ENCODE measurements around the gene OR2AE1. TPM values are rescaled to one million over a fixed set of nuclear protein-coding genes. Genes with fewer than 3 reads are reported as not detected.

The OR2AE1 gene, protein sequence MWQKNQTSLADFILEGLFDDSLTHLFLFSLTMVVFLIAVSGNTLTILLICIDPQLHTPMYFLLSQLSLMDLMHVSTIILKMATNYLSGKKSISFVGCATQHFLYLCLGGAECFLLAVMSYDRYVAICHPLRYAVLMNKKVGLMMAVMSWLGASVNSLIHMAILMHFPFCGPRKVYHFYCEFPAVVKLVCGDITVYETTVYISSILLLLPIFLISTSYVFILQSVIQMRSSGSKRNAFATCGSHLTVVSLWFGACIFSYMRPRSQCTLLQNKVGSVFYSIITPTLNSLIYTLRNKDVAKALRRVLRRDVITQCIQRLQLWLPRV
- total RNA-seq, result under 1 TPM in 1 of 2 donors, not detected in 1; 0.36 TPM

DNA sequence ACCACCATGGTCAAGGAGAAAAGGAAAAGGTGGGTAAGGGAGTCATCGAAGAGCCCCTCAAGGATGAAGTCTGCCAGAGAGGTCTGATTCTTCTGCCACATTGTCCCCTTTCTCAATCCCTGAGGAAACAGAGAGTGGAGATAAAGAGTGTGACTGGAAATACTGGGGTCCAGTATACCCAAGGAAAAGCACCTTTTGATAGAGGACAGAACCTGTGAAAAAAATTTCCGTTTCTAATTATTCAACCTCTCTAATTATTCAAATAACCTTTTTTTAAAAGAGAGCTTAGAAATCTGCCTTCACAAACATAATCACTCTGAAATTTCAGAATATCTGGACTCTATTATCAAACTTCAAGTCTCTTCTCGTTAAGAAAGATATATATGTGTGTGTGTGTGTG, at the start of gene OR2AE1:
TSS of gene OR2AE1 (minus strand) at position 101 of the 400 bp plus-strand sequence. CDS start at position 101, 0 bp downstream.
- ATAC-seq (no peak), DNase-seq (ENCODE audit: low spot score) (no peak)
- Mint-ChIP-seq H3K4me1 (ENCODE audit: low read depth in 2 of 2) (no peaks in the 10 kb centered on the region), H3K9me3 (no peaks in the 10 kb centered on the region), H3K27ac (no peak within 1 kb of the TSS), H3K27me3 (no peaks in the 10 kb centered on the region), H3K36me3 (no peaks in the 10 kb centered on the region), H3K4me3 (no peak within 1 kb of the TSS)

DNA sequence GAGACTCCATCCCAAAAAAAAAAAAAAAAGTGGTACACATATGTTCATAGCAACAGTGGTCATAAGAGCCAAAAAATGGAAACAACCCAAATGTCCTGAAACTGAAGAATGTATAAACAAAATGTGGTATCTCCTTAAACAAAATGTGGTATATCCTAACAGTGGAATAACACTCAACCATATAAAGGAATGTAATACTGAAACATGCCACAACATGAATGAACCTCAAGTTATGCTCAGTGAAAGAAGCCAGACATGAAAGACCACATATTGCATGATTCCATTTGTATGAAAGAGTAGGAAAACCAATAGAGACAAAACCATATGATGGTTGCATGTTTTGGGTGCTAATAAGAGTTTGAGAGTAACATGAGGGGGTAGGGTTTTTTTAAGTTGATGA, 49.5 kb upstream of the OR2AE1 start:
- ATAC-seq (no peak), DNase-seq (ENCODE audit: low spot score) (no peak)
- peaks cover 0 to 8% of the 10 kb centered on the region in 2 donors for H3K4me1 Mint-ChIP-seq (ENCODE audit: low read depth in 2 of 2)
- no peak overlapping the region for H3K4me3 Mint-ChIP-seq
- H3K27ac Mint-ChIP-seq, result no peak overlapping the region
- no peaks in the 10 kb centered on the region for H3K9me3 Mint-ChIP-seq
- H3K27me3 Mint-ChIP-seq, result peaks cover 37 to 39% of the 10 kb centered on the region in 2 donors
- peaks cover 20% of the 10 kb centered on the region for H3K36me3 Mint-ChIP-seq

DNA sequence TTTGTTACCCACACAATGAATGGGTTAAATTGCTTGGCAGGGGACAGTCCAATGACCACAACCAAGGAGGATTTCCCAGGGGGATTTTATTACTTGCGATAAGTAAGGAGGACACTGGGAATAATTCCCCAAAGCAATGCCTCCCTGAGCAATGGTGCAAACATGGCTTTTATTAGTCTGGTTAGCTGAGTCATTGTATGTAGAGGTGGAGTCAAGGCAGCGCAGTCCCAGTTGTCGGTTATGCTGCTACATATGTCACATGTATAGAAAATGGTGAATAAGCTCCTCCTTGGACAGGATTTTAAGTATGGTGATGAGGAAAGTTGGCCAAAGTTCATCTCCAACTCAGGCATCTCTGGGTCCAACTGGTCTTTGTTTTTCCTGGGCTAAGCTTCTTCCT, 46.4 kb upstream of the OR2AE1 start:
- peaks cover 3 to 13% of the 10 kb centered on the region in 2 donors for H3K4me1 Mint-ChIP-seq (ENCODE audit: low read depth in 2 of 2)
- H3K36me3 Mint-ChIP-seq, result peaks cover 32% of the 10 kb centered on the region
- no peaks in the 10 kb centered on the region for H3K9me3 Mint-ChIP-seq
- H3K4me3 Mint-ChIP-seq, result no peak overlapping the region
- no peak for DNase-seq (ENCODE audit: low spot score)
- no peak for ATAC-seq
- H3K27ac Mint-ChIP-seq, result peak overlapping the region in 1 of 2 donors; percentile 18
- H3K27me3 Mint-ChIP-seq, result peaks cover 14 to 18% of the 10 kb centered on the region in 2 donors

DNA sequence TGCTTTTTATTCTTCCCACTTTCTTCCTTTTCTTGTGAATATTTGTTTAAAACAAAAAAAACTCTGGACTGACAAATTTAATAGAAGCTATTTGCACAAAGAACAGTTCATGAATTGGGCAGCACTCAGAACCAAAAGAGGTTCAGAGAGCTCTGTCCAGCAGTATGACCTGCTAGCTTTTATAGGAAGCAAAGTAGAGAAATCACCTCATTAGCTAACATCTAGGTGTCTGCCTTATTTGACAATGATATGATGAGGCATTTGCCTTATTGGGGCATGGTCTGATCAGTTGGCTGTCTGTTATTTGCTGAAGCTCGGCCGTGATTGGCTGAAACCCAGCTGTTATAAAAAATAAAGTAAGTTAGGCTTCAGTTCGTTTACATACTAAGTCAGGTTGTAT, 43.3 kb upstream of the OR2AE1 start:
- DNase-seq (ENCODE audit: low spot score) (no peak), ATAC-seq (no peak)
- Mint-ChIP-seq H3K27me3 (no peaks in the 10 kb centered on the region), H3K4me3 (peak overlapping the region; percentile 96), H3K9me3 (no peaks in the 10 kb centered on the region), H3K4me1 (ENCODE audit: low read depth in 2 of 2) (peaks cover 27 to 34% of the 10 kb centered on the region in 2 donors), H3K36me3 (peaks cover 40% of the 10 kb centered on the region), H3K27ac (peak overlapping the region; percentile 95 to 96)

DNA sequence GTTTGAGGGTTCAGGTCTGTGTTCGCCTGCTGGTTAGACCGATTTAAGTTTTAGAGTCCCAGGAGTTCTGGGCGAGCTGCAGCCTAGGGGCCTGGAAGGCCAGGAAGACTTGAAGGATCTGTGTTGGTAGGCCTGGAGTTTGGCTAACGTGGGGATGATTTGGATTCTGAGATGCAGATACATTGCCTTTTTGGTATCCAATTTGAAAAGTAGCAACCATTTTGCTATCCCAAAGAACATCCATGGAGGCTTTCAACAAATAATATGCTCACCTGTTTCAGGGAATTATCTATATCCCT, 42.9 kb upstream of the OR2AE1 start:
- Mint-ChIP-seq H3K27ac (peak overlapping the region; percentile 95 to 96), H3K9me3 (no peaks in the 10 kb centered on the region), H3K36me3 (peaks cover 40% of the 10 kb centered on the region), H3K4me3 (peak overlapping the region; percentile 96), H3K27me3 (no peaks in the 10 kb centered on the region), H3K4me1 (ENCODE audit: low read depth in 2 of 2) (peaks cover 27 to 38% of the 10 kb centered on the region in 2 donors)
- no peak for ATAC-seq
- DNase-seq (ENCODE audit: low spot score), result no peak

DNA sequence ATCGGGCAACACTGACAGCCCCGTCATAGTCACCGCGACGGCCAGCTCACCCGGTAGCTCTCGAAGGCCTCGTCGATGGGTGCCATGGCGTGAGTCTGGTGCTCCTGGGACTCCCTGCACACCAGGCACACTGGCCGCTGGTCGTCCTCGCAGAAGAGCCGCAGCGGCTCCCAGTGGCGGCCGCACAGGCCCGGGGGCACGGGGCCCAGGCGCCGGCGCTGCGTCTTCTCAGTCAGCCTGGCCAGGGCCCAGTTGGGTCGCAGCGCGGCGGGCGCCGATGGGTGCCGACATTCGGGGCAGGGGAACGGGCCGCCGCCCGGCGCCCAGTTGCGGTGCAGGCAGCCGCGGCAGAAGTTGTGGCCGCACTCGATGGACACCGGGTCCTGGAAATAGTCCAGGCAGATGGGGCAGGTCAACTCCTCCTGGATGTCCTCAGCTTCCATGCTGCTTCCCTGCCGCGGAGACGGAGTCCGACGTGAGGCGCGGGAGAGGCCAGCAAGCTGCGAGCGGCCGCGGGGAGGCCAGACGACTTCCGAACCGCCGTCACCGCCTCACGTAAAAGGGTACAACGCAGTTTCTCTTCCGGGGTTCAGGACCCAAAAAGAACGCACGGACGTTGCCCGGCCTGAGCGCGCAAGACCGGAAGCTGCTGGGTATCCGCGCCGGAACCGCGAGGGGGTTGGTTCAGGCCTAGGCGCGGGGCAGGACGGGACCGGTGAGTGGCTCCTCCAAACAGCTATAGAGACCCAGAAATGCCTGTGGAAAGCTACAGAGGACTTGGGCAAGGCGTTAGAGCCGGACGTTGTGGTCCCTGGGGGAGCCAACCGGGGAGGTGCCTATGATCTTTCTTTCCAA, 42.4 kb upstream of the OR2AE1 start, which contains the start of gene TRIM4:
TSS of gene TRIM4 (minus strand) at position 572 of the 855 bp plus-strand sequence. CDS start at position 443, 129 bp downstream.
- H3K27me3 Mint-ChIP-seq, result no peaks in the 10 kb centered on the region
- H3K9me3 Mint-ChIP-seq, result no peaks in the 10 kb centered on the region
- peak; percentile 96 for DNase-seq (ENCODE audit: low spot score)
- peak within 1 kb of the TSS; percentile 95 to 96 for H3K27ac Mint-ChIP-seq
- peak; percentile 99 to 100 for ATAC-seq
- H3K36me3 Mint-ChIP-seq, result peaks cover 40% of the 10 kb centered on the region
- peaks cover 31 to 44% of the 10 kb centered on the region in 2 donors for H3K4me1 Mint-ChIP-seq (ENCODE audit: low read depth in 2 of 2)
- peak within 1 kb of the TSS; percentile 96 for H3K4me3 Mint-ChIP-seq

DNA sequence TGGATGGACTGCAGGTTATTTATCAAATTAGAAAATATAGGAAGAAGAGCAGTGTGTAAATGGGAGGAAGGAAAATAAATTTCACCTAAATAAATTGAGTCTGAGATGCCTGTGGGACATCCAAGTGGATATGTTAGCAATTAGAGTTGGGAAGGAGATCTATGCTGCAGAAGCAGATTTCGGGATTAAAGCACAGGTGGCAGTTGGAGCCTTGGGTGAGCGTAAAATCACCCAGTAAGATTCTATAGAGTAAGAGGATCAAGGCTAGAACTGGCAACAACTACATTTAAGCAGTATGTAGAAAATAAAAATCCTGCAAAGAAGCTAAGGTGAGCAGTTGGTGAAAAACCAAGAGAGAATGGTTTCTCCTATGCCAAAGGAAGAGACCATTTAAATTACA, 34.1 kb upstream of the OR2AE1 start:
- H3K4me3 Mint-ChIP-seq, result no peak overlapping the region
- no peaks in the 10 kb centered on the region for H3K27me3 Mint-ChIP-seq
- H3K9me3 Mint-ChIP-seq, result no peaks in the 10 kb centered on the region
- DNase-seq (ENCODE audit: low spot score) (no peak), ATAC-seq (no peak)
- peaks cover 29% of the 10 kb centered on the region for H3K36me3 Mint-ChIP-seq
- H3K27ac Mint-ChIP-seq, result peak overlapping the region in 1 of 2 donors; percentile 49
- H3K4me1 Mint-ChIP-seq (ENCODE audit: low read depth in 2 of 2), result peaks cover 27 to 47% of the 10 kb centered on the region in 2 donors

DNA sequence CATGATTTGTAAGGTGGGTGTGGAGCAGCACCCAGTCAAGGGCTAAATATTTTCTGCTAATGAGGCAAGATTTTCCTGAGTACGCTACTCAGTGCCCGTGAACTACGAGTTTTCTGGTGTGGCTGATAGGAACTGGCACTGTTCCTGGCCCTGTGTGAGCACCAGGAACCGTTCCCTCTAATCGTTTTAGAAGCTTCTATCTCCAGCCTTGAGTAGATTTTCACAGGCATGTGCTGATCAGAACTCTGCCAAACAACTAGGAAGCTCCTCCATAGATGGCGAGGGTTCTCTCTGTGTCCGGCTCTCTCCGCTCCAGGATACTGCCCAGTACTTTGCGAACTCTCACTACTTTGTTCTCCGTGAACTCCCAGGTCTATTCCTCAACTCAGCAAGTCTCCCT, 24.7 kb upstream of the OR2AE1 start:
- no peak for DNase-seq (ENCODE audit: low spot score)
- Mint-ChIP-seq H3K4me1 (ENCODE audit: low read depth in 2 of 2) (peaks cover 9% of the 10 kb centered on the region in 2 donors), H3K9me3 (no peaks in the 10 kb centered on the region), H3K36me3 (peaks cover 34% of the 10 kb centered on the region), H3K27me3 (no peaks in the 10 kb centered on the region), H3K27ac (no peak overlapping the region), H3K4me3 (no peak overlapping the region)
- no peak for ATAC-seq

DNA sequence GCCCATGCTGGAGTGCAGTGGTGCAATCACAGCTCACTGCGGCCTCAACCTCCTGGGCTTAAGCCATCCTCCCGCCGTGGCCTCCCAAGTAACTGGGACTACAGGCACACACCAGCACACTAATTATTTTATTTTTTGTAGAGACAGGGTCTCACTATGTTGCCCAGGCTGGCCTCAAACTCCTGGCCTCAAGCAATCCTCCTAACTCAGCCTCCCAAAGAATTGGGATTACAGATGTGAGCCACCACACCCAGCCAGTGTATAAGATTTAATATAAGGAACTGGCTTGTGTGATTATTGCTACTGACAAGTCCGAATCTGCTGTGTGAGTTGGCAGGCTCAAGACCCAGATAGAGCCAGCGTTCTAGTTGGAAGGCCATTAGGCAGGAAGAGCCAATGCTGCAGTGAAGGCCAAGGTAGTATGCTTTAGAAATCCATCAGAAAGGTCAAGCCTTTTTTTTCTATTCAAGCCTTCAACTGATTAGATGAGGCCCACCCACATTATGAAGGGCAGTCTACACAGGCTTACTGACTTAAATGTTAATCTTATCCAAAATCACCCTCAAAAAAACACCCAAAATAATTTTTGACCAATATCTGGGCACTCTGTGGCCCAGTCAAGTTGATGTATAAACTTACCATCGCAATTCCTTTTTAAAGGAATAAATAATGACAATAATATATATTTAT, 23.1 kb upstream of the OR2AE1 start:
- DNase-seq (ENCODE audit: low spot score), result no peak
- H3K4me1 Mint-ChIP-seq (ENCODE audit: low read depth in 2 of 2), result peaks cover 9% of the 10 kb centered on the region in 2 donors
- no peak overlapping the region for H3K27ac Mint-ChIP-seq
- no peaks in the 10 kb centered on the region for H3K9me3 Mint-ChIP-seq
- H3K36me3 Mint-ChIP-seq, result peaks cover 33% of the 10 kb centered on the region
- ATAC-seq, result no peak
- no peaks in the 10 kb centered on the region for H3K27me3 Mint-ChIP-seq
- H3K4me3 Mint-ChIP-seq, result no peak overlapping the region

DNA sequence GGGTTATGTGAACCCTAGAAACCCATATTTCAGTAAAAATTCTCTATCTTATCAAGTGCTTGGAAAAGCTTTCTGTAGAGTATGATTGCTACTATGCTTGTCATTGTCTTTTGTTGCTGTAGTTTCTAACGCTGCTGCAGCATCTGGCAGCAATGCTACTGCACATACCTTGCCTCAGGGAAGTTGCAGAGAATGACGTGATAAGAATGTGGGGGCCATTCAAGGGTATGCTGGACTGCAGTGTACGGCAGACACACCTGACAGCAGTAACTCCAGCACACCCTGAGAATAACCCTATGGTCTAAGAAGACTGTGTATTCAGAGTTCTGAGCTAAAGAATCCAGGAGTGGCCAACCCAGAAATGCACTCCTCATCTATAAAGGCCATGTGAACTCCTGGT, 22.0 kb upstream of the OR2AE1 start:
- no peak for DNase-seq (ENCODE audit: low spot score)
- no peak overlapping the region for H3K4me3 Mint-ChIP-seq
- H3K27me3 Mint-ChIP-seq, result no peaks in the 10 kb centered on the region
- ATAC-seq, result no peak
- H3K9me3 Mint-ChIP-seq, result no peaks in the 10 kb centered on the region
- peaks cover 9% of the 10 kb centered on the region in 2 donors for H3K4me1 Mint-ChIP-seq (ENCODE audit: low read depth in 2 of 2)
- H3K36me3 Mint-ChIP-seq, result peaks cover 30% of the 10 kb centered on the region
- no peak overlapping the region for H3K27ac Mint-ChIP-seq

DNA sequence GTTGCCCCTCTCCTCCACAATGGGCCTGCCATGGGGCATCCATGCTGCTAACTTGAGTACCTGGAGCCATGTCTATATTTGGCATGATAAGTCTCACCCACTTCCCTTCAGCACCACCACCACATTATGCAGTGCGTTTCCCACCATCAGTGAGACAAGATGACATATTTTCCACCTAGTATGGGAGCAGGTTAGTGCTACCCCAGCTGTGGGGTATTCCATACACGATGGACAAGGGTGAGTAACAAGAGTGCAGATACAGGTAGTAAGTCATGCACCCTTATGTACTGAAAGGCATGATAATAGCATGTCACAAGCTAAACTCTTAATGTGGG, 21.2 kb upstream of the OR2AE1 start:
- Mint-ChIP-seq H3K4me3 (no peak overlapping the region), H3K27ac (peak overlapping the region; percentile 38 to 48), H3K9me3 (no peaks in the 10 kb centered on the region), H3K27me3 (no peaks in the 10 kb centered on the region), H3K4me1 (ENCODE audit: low read depth in 2 of 2) (peaks cover 9% of the 10 kb centered on the region in 2 donors), H3K36me3 (peaks cover 22% of the 10 kb centered on the region)
- DNase-seq (ENCODE audit: low spot score), result no peak
- ATAC-seq, result peak in 1 of 2 donors; percentile 63

DNA sequence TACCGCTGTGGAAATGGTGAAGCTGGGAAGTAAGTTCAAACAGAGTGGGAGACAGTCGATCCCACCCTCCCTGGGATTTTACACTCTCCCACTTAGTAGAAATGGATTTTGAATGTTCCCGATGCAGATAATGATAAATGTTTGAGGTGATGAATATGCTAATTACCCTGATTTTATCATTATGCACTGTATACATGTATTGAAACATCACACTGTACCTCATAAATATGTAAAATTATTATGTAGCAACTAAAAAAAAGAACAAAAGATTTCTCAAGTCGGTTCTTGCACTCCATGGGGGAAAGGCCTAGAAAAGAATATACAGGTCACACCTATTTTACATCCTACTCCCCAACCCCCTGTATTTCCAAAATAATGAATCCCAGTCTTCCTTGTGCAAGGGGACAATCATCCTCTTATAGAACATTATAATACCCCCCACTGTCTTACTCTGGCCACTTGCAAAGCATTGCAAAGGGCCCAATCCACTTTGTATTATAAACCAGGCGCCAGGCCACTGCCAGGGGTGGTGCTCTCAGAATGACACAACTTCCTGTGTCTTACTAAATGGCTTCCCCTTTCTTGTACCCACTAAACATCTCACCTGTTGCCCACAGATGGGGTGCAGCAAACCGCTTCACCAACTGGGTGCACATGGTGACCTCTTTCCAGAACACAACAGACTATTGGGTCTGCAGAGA, 20.6 kb upstream of the OR2AE1 start:
- no peaks in the 10 kb centered on the region for H3K27me3 Mint-ChIP-seq
- no peak overlapping the region for H3K4me3 Mint-ChIP-seq
- ATAC-seq, result peak; percentile 69 to 83
- H3K4me1 Mint-ChIP-seq (ENCODE audit: low read depth in 2 of 2), result peaks cover 7 to 9% of the 10 kb centered on the region in 2 donors
- DNase-seq (ENCODE audit: low spot score), result no peak
- no peaks in the 10 kb centered on the region for H3K9me3 Mint-ChIP-seq
- peaks cover 20% of the 10 kb centered on the region for H3K36me3 Mint-ChIP-seq
- H3K27ac Mint-ChIP-seq, result peak overlapping the region; percentile 38 to 48

DNA sequence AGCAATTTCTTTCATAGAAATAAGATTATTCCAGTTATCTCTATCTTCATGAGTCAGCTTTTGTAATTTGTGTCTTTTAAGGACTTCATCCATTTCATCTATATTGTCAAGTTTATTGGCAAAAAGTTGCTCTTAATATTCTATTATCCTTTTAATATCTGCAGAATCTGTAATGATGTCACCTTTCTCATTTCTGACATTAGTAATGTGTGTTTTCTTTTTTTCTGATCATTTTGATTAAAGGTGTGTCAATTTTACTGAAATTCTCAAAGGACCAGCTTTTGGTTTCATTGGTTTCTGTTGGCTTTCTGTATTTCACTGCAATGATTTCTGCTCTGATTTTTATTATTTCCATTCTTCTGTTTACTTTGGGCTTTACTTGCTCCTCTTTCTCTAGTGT, 17.9 kb upstream of the OR2AE1 start:
- no peak overlapping the region for H3K4me3 Mint-ChIP-seq
- H3K9me3 Mint-ChIP-seq, result no peaks in the 10 kb centered on the region
- no peaks in the 10 kb centered on the region for H3K27me3 Mint-ChIP-seq
- H3K4me1 Mint-ChIP-seq (ENCODE audit: low read depth in 2 of 2), result peaks cover 9 to 13% of the 10 kb centered on the region in 2 donors
- H3K27ac Mint-ChIP-seq, result no peak overlapping the region
- H3K36me3 Mint-ChIP-seq, result peaks cover 26% of the 10 kb centered on the region
- ATAC-seq, result no peak
- no peak for DNase-seq (ENCODE audit: low spot score)

All from natural killer cell treated with Interleukin-12 subunit alpha and Interleukin-12 subunit beta and Interleukin-15 and Interleukin-18, amount 100 ng/mL, for 72 hours (primary cell).